ENCODE results near the gene NRCAM.

DNA sequence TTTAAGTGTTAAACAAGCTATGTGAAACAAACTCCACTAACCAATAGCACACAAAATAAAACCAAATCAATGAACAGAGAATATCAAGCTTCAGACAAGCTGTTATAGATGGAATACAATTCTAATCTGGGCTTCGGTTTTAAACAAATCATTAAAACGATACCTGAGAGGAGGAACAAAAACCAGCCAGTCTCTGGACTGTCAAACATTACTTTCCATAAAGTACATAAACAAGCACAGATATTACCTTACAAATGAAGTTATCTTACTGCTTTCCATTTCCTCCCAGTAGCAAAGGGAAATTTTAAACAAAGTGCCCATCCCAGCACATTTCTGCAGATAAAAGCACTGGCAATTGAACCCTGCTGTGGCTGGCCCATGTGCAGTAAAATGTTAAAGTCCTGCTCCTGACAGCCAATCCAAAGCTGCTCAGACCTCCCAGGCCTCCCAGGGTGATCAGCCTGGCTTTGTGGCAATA lies 128.0 kb downstream of the NRCAM start:
- TF ChIP-seq, protein P1, sequence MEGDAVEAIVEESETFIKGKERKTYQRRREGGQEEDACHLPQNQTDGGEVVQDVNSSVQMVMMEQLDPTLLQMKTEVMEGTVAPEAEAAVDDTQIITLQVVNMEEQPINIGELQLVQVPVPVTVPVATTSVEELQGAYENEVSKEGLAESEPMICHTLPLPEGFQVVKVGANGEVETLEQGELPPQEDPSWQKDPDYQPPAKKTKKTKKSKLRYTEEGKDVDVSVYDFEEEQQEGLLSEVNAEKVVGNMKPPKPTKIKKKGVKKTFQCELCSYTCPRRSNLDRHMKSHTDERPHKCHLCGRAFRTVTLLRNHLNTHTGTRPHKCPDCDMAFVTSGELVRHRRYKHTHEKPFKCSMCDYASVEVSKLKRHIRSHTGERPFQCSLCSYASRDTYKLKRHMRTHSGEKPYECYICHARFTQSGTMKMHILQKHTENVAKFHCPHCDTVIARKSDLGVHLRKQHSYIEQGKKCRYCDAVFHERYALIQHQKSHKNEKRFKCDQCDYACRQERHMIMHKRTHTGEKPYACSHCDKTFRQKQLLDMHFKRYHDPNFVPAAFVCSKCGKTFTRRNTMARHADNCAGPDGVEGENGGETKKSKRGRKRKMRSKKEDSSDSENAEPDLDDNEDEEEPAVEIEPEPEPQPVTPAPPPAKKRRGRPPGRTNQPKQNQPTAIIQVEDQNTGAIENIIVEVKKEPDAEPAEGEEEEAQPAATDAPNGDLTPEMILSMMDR (conservative IDR thresholded peaks at IDR 0.05), result no peak
- no peak for TF ChIP-seq EZH2 (IDR thresholded peaks at IDR 0.05; ENCODE audit: low read depth)

Data from PC-9 (cell line).